A673 (cell line): Measurements from ENCODE around the gene DCAKD. TPM values are rescaled to one million over a fixed set of nuclear protein-coding genes. Genes with fewer than 3 reads are reported as not detected.

ENCODE experiments used
- BruUV-seq: library from RNA; stranded (reverse); fragments of 400-500 nt; replicated peaks from 2 replicates; lab custom pipeline; 2021; lab: Mats Ljungman, UMichigan
- CTCF ChIA-PET: fragments of 300-600 bp; sonication (Branson Sonifier 250); formaldehyde crosslinking; loops from one replicate; lab custom pipeline; 2022; ENCODE audit warnings: antibody characterized with exemption; lab: Charles Lee
- POLR2A ChIA-PET: fragments of 300-600 bp; sonication (Branson Sonifier 250); formaldehyde crosslinking; loops from one replicate; lab custom pipeline; 2022; ENCODE audit warnings: antibody characterized with exemption; ENCODE audit not compliant: low non-redundant PET; lab: Charles Lee
- DNase-seq: peaks from one replicate; pipeline ENCODE4 v3.0.0-alpha.2; 2015; ENCODE audit warnings: low spot score
- H3K27ac ChIP-seq: fragments of 200-600 bp; sonication (generic); 2 replicates; pipeline ENCODE4 v1.5.1; 2016; ENCODE audit warnings: mixed run types, low read depth, mild to moderate bottlenecking, mixed read lengths, antibody characterized with exemption, low read length; ENCODE audit not compliant: poor library complexity, severe bottlenecking
- H3K27me3 ChIP-seq: fragments of 200-600 bp; sonication (generic); replicated peaks from 2 replicates; pipeline ENCODE4 v1.6.1; 2017; ENCODE audit warnings: mixed run types, low read depth, mild to moderate bottlenecking, mixed read lengths, antibody characterized with exemption, low read length; ENCODE audit not compliant: insufficient read depth, poor library complexity
- H3K36me3 ChIP-seq: fragments of 200-600 bp; sonication (generic); 2 replicates; pipeline ENCODE4 v1.6.1; 2016; ENCODE audit warnings: mixed run types, mild to moderate bottlenecking, mixed read lengths, antibody characterized with exemption, low read length; ENCODE audit not compliant: insufficient read depth, poor library complexity, severe bottlenecking
- H3K4me1 ChIP-seq: fragments of 200-600 bp; sonication (generic); 2 replicates; pipeline ENCODE4 v1.6.1; 2017; ENCODE audit warnings: mixed run types, mild to moderate bottlenecking, mixed read lengths, antibody characterized with exemption, low read length; ENCODE audit not compliant: insufficient read depth, poor library complexity, severe bottlenecking
- H3K4me3 ChIP-seq: fragments of 200-600 bp; sonication (generic); 2 replicates; pipeline ENCODE4 v1.5.1; 2016; ENCODE audit warnings: low read depth, mixed run types, mild to moderate bottlenecking, mixed read lengths, low read length; ENCODE audit not compliant: poor library complexity, severe bottlenecking
- H3K9me3 ChIP-seq: fragments of 200-600 bp; sonication (generic); 2 replicates; pipeline ENCODE4 v1.6.1; 2016; ENCODE audit warnings: mixed run types, low read depth, mild to moderate bottlenecking, mixed read lengths, antibody characterized with exemption, low read length; ENCODE audit not compliant: poor library complexity, severe bottlenecking
- EZH2 ChIP-seq: fragments of 200-600 bp; sonication (generic); IDR thresholded peaks from 2 replicates; pipeline ENCODE4 v1.6.1; 2017; ENCODE audit warnings: borderline replicate concordance, low read depth, mild to moderate bottlenecking, mixed read lengths, antibody characterized with exemption, low read length; ENCODE audit not compliant: poor library complexity, severe bottlenecking
- intact Hi-C: fragments of 100-400 bp; cut with micrococcal nuclease; formaldehyde crosslinking; loops from one replicate; pipeline ENCODE4 v1.10.0; 2022; ENCODE audit not compliant: unreplicated experiment
- total RNA-seq: library from RNA; stranded (reverse); gene quantifications from 2 replicates; pipeline ENCODE4 v1.2.3, GENCODE V29; 2021
- TF ChIP-seq, protein P1 (sequence below): fragments of 300-800, 200-600 bp; sonication (generic); conservative IDR thresholded peaks from 2 replicates; pipeline ENCODE4 v1.5.1; 2017; ENCODE audit warnings: low read depth, mild to moderate bottlenecking, antibody characterized with exemption, low read length, moderate library complexity, mixed read lengths

Gene DCAKD
- total RNA-seq, 1 experiment from 2014 or later: 19.1 TPM

DNA sequence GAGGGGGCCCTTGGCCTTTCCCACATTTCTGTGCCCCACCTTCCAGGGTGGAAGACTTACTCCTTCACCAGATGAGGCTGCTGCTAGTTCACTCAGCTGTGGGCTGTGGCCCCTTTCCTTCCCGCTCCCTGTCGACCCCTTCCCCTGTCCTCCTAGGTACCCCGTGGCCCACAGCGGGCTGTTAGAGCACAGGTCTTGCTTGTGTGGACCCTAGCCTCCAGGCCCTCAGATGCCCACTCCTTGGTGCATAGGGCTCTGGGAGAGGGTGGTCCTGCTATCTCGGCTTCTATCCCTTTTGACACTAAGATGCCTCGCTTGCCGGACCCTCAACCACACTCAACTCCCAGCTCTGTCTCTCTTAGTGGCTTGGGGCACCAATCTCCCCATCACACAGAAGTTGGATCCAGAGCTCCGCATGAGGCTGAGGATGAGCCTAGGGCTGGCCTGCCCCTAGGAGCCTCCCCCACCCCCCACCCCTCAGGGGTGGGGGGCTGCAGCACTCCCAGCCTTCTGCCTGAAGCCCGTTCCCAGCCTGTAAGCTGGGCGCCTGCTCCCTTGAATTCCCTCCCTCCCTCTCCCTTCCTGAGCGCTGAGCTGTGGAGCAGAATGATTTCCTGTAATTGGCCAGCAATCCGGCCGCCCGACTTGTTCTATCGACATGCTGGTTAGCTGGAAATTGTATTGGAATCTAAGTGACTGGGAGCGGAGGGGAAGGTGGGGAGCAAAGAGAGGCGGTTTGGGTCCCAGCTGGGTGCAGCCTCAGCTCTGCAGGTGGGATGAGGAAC, 30.9 kb downstream of the DCAKD start:
- POLR2A ChIA-PET: interaction anchor here (0.7 kb wide), 1 partner anchor 103 kb away, joined by 3 read pairs; no protein-coding TSS in a partner anchor
- no peaks in the 10 kb centered on the region for H3K27me3 ChIP-seq
- intact Hi-C loops: loop anchor here (2.0 to 5.0 kb wide), 2 partner anchors 100 to 243 kb away; no protein-coding TSS in a partner anchor
- TF ChIP-seq, protein P1, sequence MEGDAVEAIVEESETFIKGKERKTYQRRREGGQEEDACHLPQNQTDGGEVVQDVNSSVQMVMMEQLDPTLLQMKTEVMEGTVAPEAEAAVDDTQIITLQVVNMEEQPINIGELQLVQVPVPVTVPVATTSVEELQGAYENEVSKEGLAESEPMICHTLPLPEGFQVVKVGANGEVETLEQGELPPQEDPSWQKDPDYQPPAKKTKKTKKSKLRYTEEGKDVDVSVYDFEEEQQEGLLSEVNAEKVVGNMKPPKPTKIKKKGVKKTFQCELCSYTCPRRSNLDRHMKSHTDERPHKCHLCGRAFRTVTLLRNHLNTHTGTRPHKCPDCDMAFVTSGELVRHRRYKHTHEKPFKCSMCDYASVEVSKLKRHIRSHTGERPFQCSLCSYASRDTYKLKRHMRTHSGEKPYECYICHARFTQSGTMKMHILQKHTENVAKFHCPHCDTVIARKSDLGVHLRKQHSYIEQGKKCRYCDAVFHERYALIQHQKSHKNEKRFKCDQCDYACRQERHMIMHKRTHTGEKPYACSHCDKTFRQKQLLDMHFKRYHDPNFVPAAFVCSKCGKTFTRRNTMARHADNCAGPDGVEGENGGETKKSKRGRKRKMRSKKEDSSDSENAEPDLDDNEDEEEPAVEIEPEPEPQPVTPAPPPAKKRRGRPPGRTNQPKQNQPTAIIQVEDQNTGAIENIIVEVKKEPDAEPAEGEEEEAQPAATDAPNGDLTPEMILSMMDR: no peak
- TF ChIP-seq EZH2: no peak
- H3K27ac ChIP-seq: no peak overlapping the region
- H3K9me3 ChIP-seq: no peaks in the 10 kb centered on the region
- H3K4me3 ChIP-seq: no peak overlapping the region
- no peaks in the 10 kb centered on the region for H3K4me1 ChIP-seq
- CTCF ChIA-PET: interaction anchor here (0.6 to 1.9 kb wide), 3 partner anchors 73 to 248 kb away, joined by 3 to 7 read pairs (median 6); no protein-coding TSS in a partner anchor
- no peaks in the 10 kb centered on the region for H3K36me3 ChIP-seq
- DNase-seq: peak; percentile 23
- BruUV-seq: no TSS peak

DNA sequence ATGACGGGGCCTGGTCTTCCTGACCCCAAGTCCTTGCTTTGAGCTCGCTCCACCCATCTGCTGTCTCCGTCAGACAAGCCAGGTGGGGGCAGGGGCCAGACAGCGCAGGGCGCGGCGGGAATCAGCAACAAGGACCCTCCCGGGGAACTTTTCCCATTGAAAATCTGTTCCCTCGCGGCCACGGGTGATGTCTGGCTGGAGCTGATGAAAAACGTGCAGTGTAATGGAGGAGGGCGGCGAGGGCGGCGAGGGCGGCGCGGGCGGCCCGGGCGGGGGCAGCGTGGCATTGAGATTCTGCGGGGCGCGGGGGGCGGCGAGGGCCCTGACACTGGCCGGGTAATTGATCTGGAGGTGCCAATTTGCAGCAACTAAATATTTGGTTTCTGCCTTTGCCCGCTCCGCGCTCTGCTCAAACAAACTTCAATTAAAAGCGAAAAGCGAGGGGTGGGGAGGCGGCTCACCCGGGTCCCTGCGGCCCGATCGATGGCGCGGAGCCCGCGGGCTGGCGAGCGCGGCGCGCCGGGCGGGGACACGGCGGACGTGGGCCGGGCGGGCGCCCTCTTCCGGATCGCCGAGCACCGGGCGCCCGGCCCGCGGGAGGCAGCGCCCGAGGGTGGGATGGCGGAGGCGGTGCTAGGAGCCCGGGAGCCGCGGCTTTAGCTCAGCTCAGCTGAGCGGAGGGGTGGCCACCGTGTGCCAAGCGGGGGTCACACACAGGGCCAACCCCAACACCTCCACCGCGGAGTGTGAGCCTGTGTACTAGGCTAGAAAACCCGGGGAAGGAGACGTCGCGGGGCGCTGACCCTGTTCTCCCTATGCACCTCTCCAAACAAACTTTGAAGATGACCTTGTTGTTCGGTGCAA, 32.4 kb downstream of the DCAKD start:
- intact Hi-C loops: no loop called here
- CTCF ChIA-PET: interaction anchor here (1.9 kb wide), 1 partner anchor 99 kb away, joined by 7 read pairs; no protein-coding TSS in a partner anchor
- no peaks in the 10 kb centered on the region for H3K36me3 ChIP-seq
- H3K4me3 ChIP-seq: peak overlapping the region; percentile 49
- no TSS peak for BruUV-seq
- peak; percentile 38 for DNase-seq
- H3K27me3 ChIP-seq: no peaks in the 10 kb centered on the region
- no peaks in the 10 kb centered on the region for H3K9me3 ChIP-seq
- POLR2A ChIA-PET: no interaction called here
- H3K27ac ChIP-seq: no peak overlapping the region
- TF ChIP-seq EZH2: no peak
- TF ChIP-seq, protein P1: peak; percentile 36; the same call in 1 of the 2 replicates
- no peaks in the 10 kb centered on the region for H3K4me1 ChIP-seq

DNA sequence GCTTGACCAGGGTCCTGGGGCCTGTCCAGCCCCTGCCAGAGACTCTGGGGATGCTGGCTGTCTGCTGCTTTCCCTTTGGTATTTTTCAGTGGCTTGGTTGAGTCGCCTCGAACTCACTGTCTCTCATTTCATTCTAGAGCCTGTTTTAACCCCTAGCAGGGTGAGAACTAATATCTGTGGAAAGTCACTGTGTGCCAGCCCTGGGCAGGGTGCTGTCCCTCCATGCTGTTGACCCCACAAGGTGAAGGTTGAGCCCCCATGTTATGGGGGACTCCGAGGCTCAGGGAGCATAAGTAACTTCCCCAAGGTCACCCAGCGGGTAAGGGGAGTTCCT, 33.0 kb downstream of the DCAKD start:
- H3K9me3 ChIP-seq: no peaks in the 10 kb centered on the region
- TF ChIP-seq EZH2: no peak
- TF ChIP-seq, protein P1: no peak
- no peak overlapping the region for H3K27ac ChIP-seq
- BruUV-seq: no TSS peak
- DNase-seq: no peak
- H3K27me3 ChIP-seq: no peaks in the 10 kb centered on the region
- no peaks in the 10 kb centered on the region for H3K36me3 ChIP-seq
- H3K4me3 ChIP-seq: peak overlapping the region; percentile 49
- POLR2A ChIA-PET: no interaction called here
- CTCF ChIA-PET: no interaction called here
- H3K4me1 ChIP-seq: no peaks in the 10 kb centered on the region
- intact Hi-C loops: no loop called here
